Measurements from ENCODE around the gene SLC30A3. TPM values are rescaled to one million over a fixed set of nuclear protein-coding genes. Genes with fewer than 3 reads are reported as not detected.

The SLC30A3 gene
- total and polyA plus RNA-seq, 4 donors, result 2.9 to 30.2 (median 12.1) TPM

GRCh38 chr2:27203741-27204140 lies 59.1 kb downstream of the SLC30A3 start:
- H3K27ac ChIP-seq (ENCODE audit: low read depth, low read length), result no peak overlapping the region
- WGBS (ENCODE audit: insufficient coverage), result 95% methylated on average over 9 of the region's 9 CpGs

More at GRCh38 chr2:27203741-27204140, 59.1 kb downstream of the SLC30A3 start:
- Histone ChIP-seq H3K9me3 (ENCODE audit: control insufficient read depth, insufficient read depth, low read length) (no peaks in the 10 kb centered on the region), H3K27me3 (ENCODE audit: control insufficient read depth, insufficient read depth, low read length) (no peaks in the 10 kb centered on the region), H3K36me3 (ENCODE audit: control insufficient read depth, insufficient read depth, low read length) (peaks cover 90% of the 10 kb centered on the region), H3K4me3 (ENCODE audit: low read depth, low read length) (no peak overlapping the region), H3K4me1 (ENCODE audit: control insufficient read depth, insufficient read depth, low read length) (peaks cover 3% of the 10 kb centered on the region)
- DNase-seq (ENCODE audit: low read depth in 4 of 6, low spot score in 6 of 6), result no peak

Other genes with a start within 250 kb of the SLC30A3 start
- 10 to 100 TPM; 18.2 to 36.2 TPM for gene TMEM214, start 230.1 kb downstream of the SLC30A3 start, total RNA-seq
- 10 to 100 TPM; 44.0 to 60.3 TPM for gene TMEM214, start 230.1 kb downstream of the SLC30A3 start, polyA plus RNA-seq (ENCODE audit: insufficient read length in 2 of 2)
- gene AGBL5, start 211.4 kb downstream of the SLC30A3 start, total RNA-seq, result 10 to 100 TPM; 14.3 to 32.0 TPM
- 10 to 100 TPM; 49.2 to 51.7 TPM for gene AGBL5, start 211.4 kb downstream of the SLC30A3 start, polyA plus RNA-seq (ENCODE audit: insufficient read length in 2 of 2)
- gene OST4, start 191.4 kb downstream of the SLC30A3 start, total RNA-seq, result 100 to 1,000 TPM; 191 to 454 TPM
- gene OST4, start 191.4 kb downstream of the SLC30A3 start, polyA plus RNA-seq (ENCODE audit: insufficient read length in 2 of 2), result 100 to 1,000 TPM; 208 to 225 TPM
- gene EMILIN1, start 184.4 kb downstream of the SLC30A3 start, total RNA-seq, result 10 to 100 TPM; 20.9 to 46.2 TPM
- gene EMILIN1, start 184.4 kb downstream of the SLC30A3 start, polyA plus RNA-seq (ENCODE audit: insufficient read length in 2 of 2), result 10 to 100 TPM; 11.4 to 16.2 TPM
- gene KHK, start 176.3 kb downstream of the SLC30A3 start, total RNA-seq, result 1 to 10 TPM; 4.1 to 6.0 TPM
- gene KHK, start 176.3 kb downstream of the SLC30A3 start, polyA plus RNA-seq (ENCODE audit: insufficient read length in 2 of 2), result 10 to 100 TPM; 16.9 to 19.1 TPM
- gene CGREF1, start 143.9 kb downstream of the SLC30A3 start, total RNA-seq, result 10 to 100 TPM; 19.0 to 22.7 TPM
- 10 to 100 TPM; 48.0 to 55.3 TPM for gene CGREF1, start 143.9 kb downstream of the SLC30A3 start, polyA plus RNA-seq (ENCODE audit: insufficient read length in 2 of 2)
- gene ABHD1, start 139.2 kb downstream of the SLC30A3 start, total RNA-seq, result under 1 TPM; 0.77 to 0.79 TPM
- 1 to 10 TPM; 2.5 to 2.9 TPM for gene ABHD1, start 139.2 kb downstream of the SLC30A3 start, polyA plus RNA-seq (ENCODE audit: insufficient read length in 2 of 2)
- gene PREB, start 128.4 kb downstream of the SLC30A3 start, total RNA-seq, result 10 to 100 TPM; 27.1 to 48.4 TPM
- 10 to 100 TPM; 62.7 to 62.9 TPM for gene PREB, start 128.4 kb downstream of the SLC30A3 start, polyA plus RNA-seq (ENCODE audit: insufficient read length in 2 of 2)
- not detected for gene PRR30, start 123.6 kb downstream of the SLC30A3 start, total RNA-seq
- gene PRR30, start 123.6 kb downstream of the SLC30A3 start, polyA plus RNA-seq (ENCODE audit: insufficient read length in 2 of 2), result not detected
- gene TCF23, start 114.0 kb downstream of the SLC30A3 start, total RNA-seq, result under 1 TPM in 1 of 2 donors, not detected in 1; 0.06 TPM
- under 1 TPM in 1 of 2 donors, not detected in 1; 0.14 TPM for gene TCF23, start 114.0 kb downstream of the SLC30A3 start, polyA plus RNA-seq (ENCODE audit: insufficient read length in 2 of 2)
- 100 to 1,000 TPM; 103 to 198 TPM for gene ATRAID, start 51.0 kb downstream of the SLC30A3 start, total RNA-seq
- gene ATRAID, start 51.0 kb downstream of the SLC30A3 start, polyA plus RNA-seq (ENCODE audit: insufficient read length in 2 of 2), result 100 to 1,000 TPM in 1 of 2 donors, 10 to 100 TPM in 1; 93.3 to 110 TPM
- gene SLC5A6, start 50.8 kb downstream of the SLC30A3 start, total RNA-seq, result 10 to 100 TPM; 41.4 to 68.4 TPM
- gene SLC5A6, start 50.8 kb downstream of the SLC30A3 start, polyA plus RNA-seq (ENCODE audit: insufficient read length in 2 of 2), result 10 to 100 TPM; 50.1 to 68.6 TPM
- 10 to 100 TPM; 26.5 to 30.3 TPM for gene CAD, start 45.7 kb downstream of the SLC30A3 start, total RNA-seq
- gene CAD, start 45.7 kb downstream of the SLC30A3 start, polyA plus RNA-seq (ENCODE audit: insufficient read length in 2 of 2), result 10 to 100 TPM; 38.7 to 49.2 TPM
- under 1 TPM; 0.22 to 0.50 TPM for gene DNAJC5G, start 12.4 kb upstream of the SLC30A3 start, total RNA-seq
- 1 to 10 TPM in 1 of 2 donors, under 1 TPM in 1; 0.48 to 1.7 TPM for gene DNAJC5G, start 12.4 kb upstream of the SLC30A3 start, polyA plus RNA-seq (ENCODE audit: insufficient read length in 2 of 2)
- gene TRIM54, start 19.4 kb upstream of the SLC30A3 start, total RNA-seq, result under 1 TPM; 0.17 to 0.30 TPM
- 1 to 10 TPM; 1.3 to 1.6 TPM for gene TRIM54, start 19.4 kb upstream of the SLC30A3 start, polyA plus RNA-seq (ENCODE audit: insufficient read length in 2 of 2)
- 1 to 10 TPM in 1 of 2 donors, under 1 TPM in 1; 0.79 to 2.6 TPM for gene UCN, start 45.4 kb upstream of the SLC30A3 start, total RNA-seq
- 1 to 10 TPM; 4.0 to 4.6 TPM for gene UCN, start 45.4 kb upstream of the SLC30A3 start, polyA plus RNA-seq (ENCODE audit: insufficient read length in 2 of 2)
- gene MPV17, start 60.0 kb upstream of the SLC30A3 start, total RNA-seq, result 100 to 1,000 TPM in 1 of 2 donors, 10 to 100 TPM in 1; 46.6 to 124 TPM
- 100 to 1,000 TPM; 108 to 132 TPM for gene MPV17, start 60.0 kb upstream of the SLC30A3 start, polyA plus RNA-seq (ENCODE audit: insufficient read length in 2 of 2)
- 10 to 100 TPM; 37.8 to 41.5 TPM for gene GTF3C2, start 93.7 kb upstream of the SLC30A3 start, total RNA-seq
- 10 to 100 TPM; 44.5 to 60.5 TPM for gene GTF3C2, start 93.7 kb upstream of the SLC30A3 start, polyA plus RNA-seq (ENCODE audit: insufficient read length in 2 of 2)
- 10 to 100 TPM; 15.5 to 37.1 TPM for gene EIF2B4, start 107.3 kb upstream of the SLC30A3 start, total RNA-seq
- gene EIF2B4, start 107.3 kb upstream of the SLC30A3 start, polyA plus RNA-seq (ENCODE audit: insufficient read length in 2 of 2), result 10 to 100 TPM; 46.7 to 58.9 TPM
- 100 to 1,000 TPM in 1 of 2 donors, 10 to 100 TPM in 1; 66.2 to 112 TPM for gene SNX17, start 107.6 kb upstream of the SLC30A3 start, total RNA-seq
- 100 to 1,000 TPM in 1 of 2 donors, 10 to 100 TPM in 1; 88.5 to 103 TPM for gene SNX17, start 107.6 kb upstream of the SLC30A3 start, polyA plus RNA-seq (ENCODE audit: insufficient read length in 2 of 2)
- gene ZNF513, start 117.7 kb upstream of the SLC30A3 start, total RNA-seq, result 10 to 100 TPM in 1 of 2 donors, 1 to 10 TPM in 1; 6.3 to 16.5 TPM
- 10 to 100 TPM; 32.6 to 35.3 TPM for gene ZNF513, start 117.7 kb upstream of the SLC30A3 start, polyA plus RNA-seq (ENCODE audit: insufficient read length in 2 of 2)
- 10 to 100 TPM; 40.2 to 69.8 TPM for gene PPM1G, start 146.5 kb upstream of the SLC30A3 start, total RNA-seq
- gene PPM1G, start 146.5 kb upstream of the SLC30A3 start, polyA plus RNA-seq (ENCODE audit: insufficient read length in 2 of 2), result 10 to 100 TPM; 94.8 to 96.1 TPM
- 10 to 100 TPM; 80.1 to 92.1 TPM for gene NRBP1, start 165.6 kb upstream of the SLC30A3 start, total RNA-seq
- gene NRBP1, start 165.6 kb upstream of the SLC30A3 start, polyA plus RNA-seq (ENCODE audit: insufficient read length in 2 of 2), result 100 to 1,000 TPM; 119 to 133 TPM
- under 1 TPM in 1 of 2 donors, not detected in 1; 0.72 TPM for gene KRTCAP3, start 179.3 kb upstream of the SLC30A3 start, total RNA-seq
- gene KRTCAP3, start 179.3 kb upstream of the SLC30A3 start, polyA plus RNA-seq (ENCODE audit: insufficient read length in 2 of 2), result 1 to 10 TPM; 2.6 to 5.2 TPM
- 10 to 100 TPM; 35.0 to 48.4 TPM for gene IFT172, start 226.7 kb upstream of the SLC30A3 start, total RNA-seq
- 10 to 100 TPM; 40.1 to 68.0 TPM for gene IFT172, start 226.7 kb upstream of the SLC30A3 start, polyA plus RNA-seq (ENCODE audit: insufficient read length in 2 of 2)
- 10 to 100 TPM; 42.5 to 50.8 TPM for gene FNDC4, start 232.2 kb upstream of the SLC30A3 start, total RNA-seq
- gene FNDC4, start 232.2 kb upstream of the SLC30A3 start, polyA plus RNA-seq (ENCODE audit: insufficient read length in 2 of 2), result 100 to 1,000 TPM; 134 to 137 TPM
- gene GCKR, start 233.8 kb upstream of the SLC30A3 start, total RNA-seq, result under 1 TPM; 0.20 to 0.77 TPM
- 1 to 10 TPM; 1.7 to 2.9 TPM for gene GCKR, start 233.8 kb upstream of the SLC30A3 start, polyA plus RNA-seq (ENCODE audit: insufficient read length in 2 of 2)